B cell (primary cell): ENCODE data around the gene UBE2J2. TPM values are rescaled to one million over a fixed set of nuclear protein-coding genes. Genes with fewer than 3 reads are reported as not detected.

ENCODE experiments used
- ATAC-seq: fragments of 200-7000 bp; cut with Tn5 transposase; one replicate; pipeline ENCODE4 v1.10.0; 2021; ENCODE audit warnings: low read depth, mild to moderate bottlenecking, moderate number of reproducible peaks, moderate library complexity
- CTCF ChIA-PET: fragments of 350-600 bp; sonication (Branson Sonifier 250); formaldehyde crosslinking; loops from one replicate; lab custom pipeline; 2021; ENCODE audit warnings: antibody characterized with exemption, inconsistent platforms; lab: Charles Lee
- POLR2A ChIA-PET: fragments of 350-600 bp; sonication (Branson Sonifier 250); formaldehyde crosslinking; loops from one replicate; lab custom pipeline; 2021; ENCODE audit warnings: antibody characterized with exemption; lab: Charles Lee
- DNase-seq: peaks from one replicate; pipeline ENCODE4 v3.0.0; 2013
- H2AFZ ChIP-seq: 2 replicates; pipeline ENCODE4 v1.6.1; 2012; ENCODE audit warnings: mild to moderate bottlenecking, low read depth, low read length; ENCODE audit not compliant: insufficient read depth, poor library complexity, severe bottlenecking
- H3K27ac ChIP-seq, 2 donors: 1 replicate in 1 of 2; 2 replicates in 1 of 2; pipeline ENCODE4 v1.5.1; 2012 to 2013; ENCODE audit warnings: low read length in 2 of 2, mild to moderate bottlenecking in 2 of 2, moderate library complexity in 1 of 2
- H3K27me3 ChIP-seq, 4 experiments: fragments of 200-600 bp in 1 of 4; sonication (generic) in 1 of 4; replicated peaks in 1 of 4; 1 replicate in 2 of 4; 2 replicates in 2 of 4; pipeline versions ENCODE4 v1.6.1 to v1.7.0; 2013 to 2016; ENCODE audit warnings: low read length in 3 of 4, mild to moderate bottlenecking in 2 of 4, mixed read lengths in 1 of 4, moderate library complexity in 1 of 4; ENCODE audit not compliant: insufficient read depth in 4 of 4, control insufficient read depth in 3 of 4; ENCODE audit errors: control extremely low read depth in 1 of 4
- H3K36me3 ChIP-seq, 2 experiments: replicated peaks in 1 of 2; 1 replicate in 1 of 2; 2 replicates in 1 of 2; pipeline versions ENCODE4 v1.6.1 to v1.7.1; 2013; ENCODE audit warnings: low read length in 1 of 2; ENCODE audit not compliant: insufficient read depth in 2 of 2, control insufficient read depth in 1 of 2; ENCODE audit errors: control extremely low read depth in 1 of 2, extremely low read depth in 1 of 2
- H3K4me1 ChIP-seq, 2 donors: fragments of 200-600 bp in 1 of 2; sonication (generic) in 1 of 2; 1 replicate in 1 of 2; 2 replicates in 1 of 2; pipeline versions ENCODE4 v1.5.1 to v1.6.1; 2013 to 2017; ENCODE audit warnings: low read length in 2 of 2; ENCODE audit not compliant: control insufficient read depth in 2 of 2, insufficient read depth in 2 of 2
- H3K4me2 ChIP-seq: replicated peaks from 2 replicates; pipeline ENCODE3; 2012; ENCODE audit warnings: mild to moderate bottlenecking, low read depth, low read length; ENCODE audit not compliant: poor library complexity, severe bottlenecking
- H3K4me3 ChIP-seq, 5 experiments: fragments of 200-600 bp in 1 of 5; sonication (generic) in 1 of 5; 1 replicate in 3 of 5; 2 replicates in 2 of 5; pipeline versions ENCODE4 v1.5.1 to v1.7.0; 2011 to 2016; ENCODE audit warnings: low read length in 4 of 5, mild to moderate bottlenecking in 4 of 5, low read depth in 2 of 5, control low read depth in 1 of 5, moderate library complexity in 1 of 5; ENCODE audit not compliant: insufficient read depth in 1 of 5; ENCODE audit errors: control extremely low read depth in 1 of 5, extremely low read depth in 1 of 5
- H3K79me2 ChIP-seq: fragments of 200-600 bp; sonication (generic); one replicate; pipeline ENCODE4 v1.6.0; 2016; ENCODE audit warnings: low read length; ENCODE audit not compliant: control insufficient read depth, insufficient read depth
- H3K9ac ChIP-seq: fragments of 200-600 bp; sonication (generic); 2 replicates; pipeline ENCODE4 v1.6.1; 2017; ENCODE audit warnings: mild to moderate bottlenecking, low read length, moderate library complexity
- H3K9me3 ChIP-seq, 3 donors: one replicate each; pipeline versions ENCODE4 v1.6.1 to v1.7.1; 2013; ENCODE audit warnings: low read length in 2 of 3; ENCODE audit not compliant: control insufficient read depth in 2 of 3, insufficient read depth in 1 of 3; ENCODE audit errors: control extremely low read depth in 1 of 3
- H4K20me1 ChIP-seq: 2 replicates; pipeline ENCODE4 v1.6.0; 2012; ENCODE audit warnings: mild to moderate bottlenecking, low read length; ENCODE audit not compliant: insufficient read depth, control insufficient read depth, poor library complexity, severe bottlenecking
- H3K27ac Mint-ChIP-seq: one replicate; pipeline ENCODE4 v1.8.0; 2021; ENCODE audit warnings: mixed read lengths
- H3K27me3 Mint-ChIP-seq: one replicate; pipeline ENCODE4 v1.8.0; 2021; ENCODE audit warnings: mixed read lengths
- H3K4me1 Mint-ChIP-seq: one replicate; pipeline ENCODE4 v1.8.0; 2021; ENCODE audit warnings: mixed read lengths
- H3K4me3 Mint-ChIP-seq: one replicate; pipeline ENCODE4 v1.8.0; 2021; ENCODE audit warnings: mixed read lengths
- H3K9me3 Mint-ChIP-seq: one replicate; pipeline ENCODE4 v1.8.0; 2022; ENCODE audit warnings: mixed read lengths; ENCODE audit not compliant: insufficient read depth
- CTCF ChIP-seq: fragments of 200-600 bp; IDR thresholded peaks from one replicate; pipeline ENCODE4 v1.8.0; 2022; ENCODE audit warnings: antibody characterized with exemption, mild to moderate bottlenecking
- EZH2 ChIP-seq: IDR thresholded peaks from 2 replicates; pipeline ENCODE4 v1.6.1; 2012; ENCODE audit warnings: borderline replicate concordance, low read depth, mild to moderate bottlenecking, moderate library complexity, low read length; ENCODE audit not compliant: insufficient read depth, poor library complexity, severe bottlenecking
- WGBS: methylation state at CpG from one replicate; pipeline ENCODE4 v1.1.5; 2013; ENCODE audit warnings: missing lambda C conversion rate; ENCODE audit not compliant: insufficient coverage; 5-methylcytosine and 5-hydroxymethylcytosine counted together
- intact Hi-C: fragments of 100-400 bp; cut with micrococcal nuclease; formaldehyde crosslinking; loops from one replicate; pipeline ENCODE4 v1.10.0; 2022
- polyA plus RNA-seq: library from polyadenylated mRNA; depleted of rRNA; stranded (reverse); fragments of >200 nt; gene quantifications from 2 replicates; pipeline ENCODE4 v1.2.3, GENCODE V29; 2012
- total RNA-seq, 2 donors: library from RNA; stranded (reverse); fragments of 120-200 nt in 1 of 2; gene quantifications; 1 replicate in 1 of 2; 2 replicates in 1 of 2; pipeline versions ENCODE4 v1.2.3 to v1.2.4, GENCODE V29; 2013 to 2022

Gene UBE2J2
- total and polyA plus RNA-seq, 2 donors (not counting 1 experiment from before 2014, with no cell fraction given), result 40.1 to 115 TPM

GRCh38 chr1:1307261-1307922 is 33.7 kb upstream of the UBE2J2 start:
- H3K4me3 ChIP-seq, result peak overlapping the region; percentile 31 to 73 (median 66)
- WGBS, result under 1% methylated on average over 83 of the region's 83 CpGs

More at GRCh38 chr1:1307261-1307922, 33.7 kb upstream of the UBE2J2 start:
- Histone ChIP-seq H3K27ac (peak overlapping the region in 1 of 2 donors; percentile 41), H3K79me2 (peaks cover 39% of the 10 kb centered on the region), H2AFZ (peak overlapping the region; percentile 69), H3K27me3 (no peaks in the 10 kb centered on the region), H3K36me3 (peaks cover 0 to 12% of the 10 kb centered on the region in 2 experiments), H3K9me3 (no peaks in the 10 kb centered on the region), H3K4me1 (peaks cover 34 to 47% of the 10 kb centered on the region in 2 donors), H3K9ac (peak overlapping the region; percentile 76), H3K4me2 (peak overlapping the region; percentile 99), H4K20me1 (peaks cover 36% of the 10 kb centered on the region)
- ATAC-seq, result peak; percentile 0
- H3K27me3 Mint-ChIP-seq, result no peaks in the 10 kb centered on the region
- H3K27ac Mint-ChIP-seq, result peak overlapping the region; percentile 92
- H3K4me3 Mint-ChIP-seq, result peak overlapping the region; percentile 88
- DNase-seq, result peak; percentile 40
- no peaks in the 10 kb centered on the region for H3K9me3 Mint-ChIP-seq
- ChIA-PET POLR2A (interaction anchor here (0.5 to 0.6 kb wide), 2 partner anchors 260 to 266 kb away, joined by 4 to 5 read pairs; no protein-coding TSS in a partner anchor), CTCF (no interaction called here)
- H3K4me1 Mint-ChIP-seq, result peaks cover 35% of the 10 kb centered on the region
- TF ChIP-seq EZH2 (no peak), CTCF (no peak)
- intact Hi-C loops, result loop anchor here (5.0 kb wide), 3 partner anchors 75 to 295 kb away; partner anchors contain the start of genes B3GALT6, ISG15 and SDF4
